GM12864 (cell line): Measurements from ENCODE around the gene ITGB6.
"Not testable (repeated sequence)": the region's sequence is repeated elsewhere in the genome, so short reads cannot be mapped to it uniquely, and the experiment has no call there.

Experiments
- DNase-seq: peaks from one replicate; pipeline ENCODE4 v3.0.0-alpha.2; 2011; ENCODE audit warnings: low read depth
- H3K4me3 ChIP-seq: 2 replicates; pipeline ENCODE4 v1.5.1; 2011; ENCODE audit warnings: mild to moderate bottlenecking, low read depth, low read length, control low read depth
- TF ChIP-seq, protein P1 (sequence below): IDR thresholded peaks from 2 replicates; pipeline ENCODE4 v1.5.1; 2011; ENCODE audit warnings: low read depth, mild to moderate bottlenecking, moderate library complexity, low read length, control low read depth, inconsistent platforms; ENCODE audit errors: missing control alignments

ITGB6 gene

DNA sequence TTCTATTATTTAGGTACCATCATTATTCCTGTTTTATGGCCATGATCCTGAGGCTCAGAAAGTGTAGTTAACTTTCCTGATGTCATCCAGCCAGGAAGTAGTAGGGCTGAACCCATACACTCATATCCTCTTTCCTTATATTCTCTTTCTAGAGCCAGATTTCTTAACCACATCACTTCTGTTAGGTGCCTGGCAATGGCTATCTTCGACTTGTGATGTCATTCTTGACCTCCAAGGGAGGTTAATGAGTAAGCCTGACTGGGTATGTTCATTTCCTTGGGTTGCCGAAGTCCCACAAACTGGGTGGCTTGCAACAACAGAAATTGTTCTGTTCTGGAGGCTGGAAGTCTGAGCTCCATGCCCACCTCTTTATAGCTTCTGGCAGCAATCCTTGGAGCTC, 43.4 kb downstream of the ITGB6 start:
- H3K4me3 ChIP-seq = no peak overlapping the region
- no peak for DNase-seq
- TF ChIP-seq, protein P1, sequence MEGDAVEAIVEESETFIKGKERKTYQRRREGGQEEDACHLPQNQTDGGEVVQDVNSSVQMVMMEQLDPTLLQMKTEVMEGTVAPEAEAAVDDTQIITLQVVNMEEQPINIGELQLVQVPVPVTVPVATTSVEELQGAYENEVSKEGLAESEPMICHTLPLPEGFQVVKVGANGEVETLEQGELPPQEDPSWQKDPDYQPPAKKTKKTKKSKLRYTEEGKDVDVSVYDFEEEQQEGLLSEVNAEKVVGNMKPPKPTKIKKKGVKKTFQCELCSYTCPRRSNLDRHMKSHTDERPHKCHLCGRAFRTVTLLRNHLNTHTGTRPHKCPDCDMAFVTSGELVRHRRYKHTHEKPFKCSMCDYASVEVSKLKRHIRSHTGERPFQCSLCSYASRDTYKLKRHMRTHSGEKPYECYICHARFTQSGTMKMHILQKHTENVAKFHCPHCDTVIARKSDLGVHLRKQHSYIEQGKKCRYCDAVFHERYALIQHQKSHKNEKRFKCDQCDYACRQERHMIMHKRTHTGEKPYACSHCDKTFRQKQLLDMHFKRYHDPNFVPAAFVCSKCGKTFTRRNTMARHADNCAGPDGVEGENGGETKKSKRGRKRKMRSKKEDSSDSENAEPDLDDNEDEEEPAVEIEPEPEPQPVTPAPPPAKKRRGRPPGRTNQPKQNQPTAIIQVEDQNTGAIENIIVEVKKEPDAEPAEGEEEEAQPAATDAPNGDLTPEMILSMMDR = no peak

DNA sequence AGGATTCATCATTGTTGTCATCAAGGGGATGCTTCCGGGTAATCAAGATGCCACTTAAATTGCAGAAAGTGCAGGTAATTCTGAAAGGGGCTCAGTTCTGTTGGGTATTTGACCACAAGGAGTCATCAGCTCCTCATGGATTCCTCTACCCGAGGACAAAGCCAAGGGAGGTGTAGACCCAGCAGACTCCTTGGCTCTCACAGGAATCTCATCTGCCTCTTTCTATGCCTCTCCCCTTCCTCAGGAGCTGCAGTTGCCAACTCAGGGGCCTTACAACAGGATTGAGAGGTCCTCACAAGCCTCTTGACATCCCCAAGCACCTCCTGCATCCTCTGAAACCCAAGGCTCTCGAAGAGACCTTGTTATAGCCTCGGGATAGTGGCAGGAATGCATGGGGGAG, 44.0 kb downstream of the ITGB6 start:
- no peak for DNase-seq
- H3K4me3 ChIP-seq = no peak overlapping the region
- TF ChIP-seq, protein P1 = no peak

DNA sequence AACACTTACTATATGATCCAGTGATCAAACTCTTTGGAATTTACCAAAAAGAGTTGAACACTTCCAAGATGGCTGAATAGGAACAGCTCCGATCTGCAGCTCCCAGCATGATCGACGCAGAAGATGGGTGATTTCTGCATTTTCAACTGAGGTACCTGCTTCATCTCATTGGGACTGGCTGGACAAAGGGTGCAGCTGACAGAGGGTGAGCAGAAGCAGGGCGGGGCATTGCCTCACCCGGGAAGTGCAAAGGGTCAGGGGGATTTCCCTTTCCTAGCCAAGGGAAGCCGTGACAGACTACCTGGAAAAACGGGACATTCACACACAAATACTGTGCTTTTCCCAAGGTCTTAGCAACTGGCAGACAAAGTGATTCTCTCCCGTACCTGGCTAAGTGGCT, 51.7 kb downstream of the ITGB6 start:
- DNase-seq, H3K4me3 ChIP-seq: not testable (repeated sequence)

- TF ChIP-seq, protein P1 = no peak
- DNase-seq = no peak
- no peak overlapping the region for H3K4me3 ChIP-seq
These were observed 54.6 kb downstream of the ITGB6 start for GRCh38 chr2:160145471-160145870.

DNA sequence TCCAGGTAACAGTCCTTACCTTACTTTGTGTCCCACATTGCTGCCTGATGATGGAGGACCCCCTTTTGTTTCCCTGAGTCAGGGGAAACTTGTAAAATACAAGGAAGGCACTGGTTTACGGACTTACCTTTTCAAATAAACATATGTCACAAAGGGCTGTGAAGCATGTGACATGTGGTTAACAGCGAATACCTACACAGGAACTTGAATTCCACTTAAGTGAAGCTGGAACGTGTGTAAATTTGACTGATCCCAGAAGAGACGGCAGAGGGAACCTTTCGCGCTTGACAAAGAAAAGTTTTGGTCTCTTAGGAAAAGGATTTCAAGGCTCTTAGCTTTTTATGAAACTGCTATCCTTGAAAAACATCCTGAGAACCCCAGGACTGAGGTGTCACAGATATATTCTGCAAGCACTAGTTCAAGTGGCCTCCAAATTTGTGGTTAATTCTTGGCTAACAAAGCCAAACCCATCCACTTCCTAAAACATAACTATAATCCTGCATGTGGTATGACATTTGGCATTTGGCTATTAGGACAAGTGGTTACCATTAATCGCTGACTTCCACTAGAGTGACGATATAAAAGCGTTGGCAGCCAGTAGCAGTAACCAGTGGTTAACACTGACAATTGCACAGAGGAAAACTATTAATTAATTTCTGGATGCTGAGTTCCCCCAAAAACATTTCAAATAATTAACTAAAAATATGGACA, 55.6 kb downstream of the ITGB6 start:
- no peak overlapping the region for H3K4me3 ChIP-seq
- TF ChIP-seq, protein P1 = no peak
- no peak for DNase-seq

GRCh38 chr2:160142472-160142871, 57.6 kb downstream of the ITGB6 start:
- TF ChIP-seq, protein P1 = no peak
- DNase-seq = no peak
- no peak overlapping the region for H3K4me3 ChIP-seq

GRCh38 chr2:160141912-160142311, 58.2 kb downstream of the ITGB6 start:
- TF ChIP-seq, protein P1 = no peak
- H3K4me3 ChIP-seq = no peak overlapping the region
- DNase-seq = no peak

DNA sequence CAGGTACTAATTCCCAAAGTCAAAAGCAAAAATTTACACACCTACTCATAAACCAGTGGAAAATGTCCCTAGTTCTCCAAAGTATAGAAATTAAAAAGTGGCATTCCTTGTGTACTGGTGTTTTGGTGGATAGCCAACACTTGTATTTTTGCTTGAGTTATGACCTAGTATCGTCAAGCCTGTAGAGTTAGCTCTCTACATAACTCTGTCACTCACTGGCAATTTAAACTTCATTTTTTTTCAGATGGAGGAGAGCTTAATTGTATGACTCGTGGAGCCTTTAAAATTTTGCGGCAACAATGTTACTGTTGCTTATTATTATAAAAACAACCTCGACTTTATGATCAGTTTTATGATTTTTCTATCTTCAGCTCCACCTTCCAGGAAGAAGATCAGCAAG, 58.7 kb downstream of the ITGB6 start:
- no peak overlapping the region for H3K4me3 ChIP-seq
- TF ChIP-seq, protein P1 = no peak
- no peak for DNase-seq
